CD4-positive, alpha-beta T cell (primary cell): ENCODE data around the gene RNU6-1. TPM values are rescaled to one million over a fixed set of nuclear protein-coding genes. Genes with fewer than 3 reads are reported as not detected.

Experiments
- ATAC-seq: fragments of 200-7000 bp; cut with Tn5 transposase; one replicate; pipeline ENCODE4 v1.10.0; 2022; ENCODE audit warnings: mild to moderate bottlenecking; ENCODE audit not compliant: poor library complexity
- CTCF ChIA-PET: fragments of 350-600 bp; sonication (Branson Sonifier 250); formaldehyde crosslinking; loops from one replicate; lab custom pipeline; 2021; ENCODE audit warnings: antibody characterized with exemption, inconsistent platforms; lab: Charles Lee
- POLR2A ChIA-PET: fragments of 350-600 bp; sonication (Branson Sonifier 250); formaldehyde crosslinking; loops from one replicate; lab custom pipeline; 2021; ENCODE audit warnings: antibody characterized with exemption, inconsistent platforms; lab: Charles Lee
- DNase-seq, 14 experiments: peaks; one replicate each; pipeline ENCODE4 v3.0.0-alpha.2; 2013 to 2020; ENCODE audit warnings: mixed read lengths in 2 of 14
- H3K27ac ChIP-seq, 2 donors: one replicate each; pipeline versions ENCODE4 v1.5.1 to v1.7.0; 2013; ENCODE audit warnings: low read length in 2 of 2, low read depth in 1 of 2, mild to moderate bottlenecking in 1 of 2
- H3K27me3 ChIP-seq, 2 experiments: 1 replicate in 1 of 2; 2 replicates in 1 of 2; pipeline versions ENCODE4 v1.6.1 to v1.7.0; 2013; ENCODE audit warnings: low read length in 2 of 2, control low read depth in 1 of 2, mild to moderate bottlenecking in 1 of 2, moderate library complexity in 1 of 2; ENCODE audit not compliant: insufficient read depth in 2 of 2, control insufficient read depth in 1 of 2
- H3K36me3 ChIP-seq: one replicate; pipeline ENCODE4 v1.6.1; 2013; ENCODE audit warnings: low read length, control low read depth; ENCODE audit not compliant: insufficient read depth
- H3K4me1 ChIP-seq: one replicate; pipeline ENCODE4 v1.6.1; 2013; ENCODE audit warnings: low read length, control low read depth; ENCODE audit not compliant: insufficient read depth
- H3K4me3 ChIP-seq: one replicate; pipeline ENCODE4 v1.5.1; 2013; ENCODE audit warnings: mild to moderate bottlenecking, low read length, moderate library complexity
- H3K9me3 ChIP-seq, 2 experiments: 1 replicate in 1 of 2; 2 replicates in 1 of 2; pipeline versions ENCODE4 v1.6.1 to v1.7.0; 2013; ENCODE audit warnings: low read length in 2 of 2, mild to moderate bottlenecking in 2 of 2, control low read depth in 1 of 2, moderate library complexity in 1 of 2; ENCODE audit not compliant: control insufficient read depth in 1 of 2, insufficient read depth in 1 of 2
- H3K27ac Mint-ChIP-seq: one replicate; pipeline ENCODE4 v1.8.0; 2020; ENCODE audit warnings: mixed read lengths
- H3K27me3 Mint-ChIP-seq: one replicate; pipeline ENCODE4 v1.8.0; 2021; ENCODE audit warnings: mixed read lengths
- H3K36me3 Mint-ChIP-seq: one replicate; pipeline ENCODE4 v1.8.0; 2021; ENCODE audit warnings: low read depth, mixed read lengths
- H3K4me1 Mint-ChIP-seq: one replicate; pipeline ENCODE4 v1.8.0; 2021; ENCODE audit warnings: low read depth, mixed read lengths
- H3K4me3 Mint-ChIP-seq: one replicate; pipeline ENCODE4 v1.8.0; 2020; ENCODE audit warnings: mild to moderate bottlenecking, mixed read lengths
- H3K9me3 Mint-ChIP-seq: one replicate; pipeline ENCODE4 v1.8.0; 2020; ENCODE audit warnings: mixed read lengths
- intact Hi-C, 2 experiments: fragments of 100-400 bp; cut with DNase I in 1 of 2; cut with micrococcal nuclease in 1 of 2; formaldehyde crosslinking; loops; one replicate each; pipeline versions ENCODE4 v1.15.1 to v1.9.0; 2023 to 2025; cut with DNase I, micrococcal nuclease
- total RNA-seq, 174 experiments: library from RNA in 2 of 174; stranded (reverse) in 2 of 174; gene quantifications; one replicate each; pipeline ENCODE4 v1.2.3 and lab custom pipeline; 2021 to 2026
- TF ChIP-seq, protein P1 (sequence below): fragments of 200-600 bp; IDR thresholded peaks from one replicate; pipeline ENCODE4 v1.8.0; 2022; ENCODE audit warnings: antibody characterized with exemption, mild to moderate bottlenecking

Gene RNU6-1
- total RNA-seq, 2 experiments from 2014 or later, result not detected

DNA sequence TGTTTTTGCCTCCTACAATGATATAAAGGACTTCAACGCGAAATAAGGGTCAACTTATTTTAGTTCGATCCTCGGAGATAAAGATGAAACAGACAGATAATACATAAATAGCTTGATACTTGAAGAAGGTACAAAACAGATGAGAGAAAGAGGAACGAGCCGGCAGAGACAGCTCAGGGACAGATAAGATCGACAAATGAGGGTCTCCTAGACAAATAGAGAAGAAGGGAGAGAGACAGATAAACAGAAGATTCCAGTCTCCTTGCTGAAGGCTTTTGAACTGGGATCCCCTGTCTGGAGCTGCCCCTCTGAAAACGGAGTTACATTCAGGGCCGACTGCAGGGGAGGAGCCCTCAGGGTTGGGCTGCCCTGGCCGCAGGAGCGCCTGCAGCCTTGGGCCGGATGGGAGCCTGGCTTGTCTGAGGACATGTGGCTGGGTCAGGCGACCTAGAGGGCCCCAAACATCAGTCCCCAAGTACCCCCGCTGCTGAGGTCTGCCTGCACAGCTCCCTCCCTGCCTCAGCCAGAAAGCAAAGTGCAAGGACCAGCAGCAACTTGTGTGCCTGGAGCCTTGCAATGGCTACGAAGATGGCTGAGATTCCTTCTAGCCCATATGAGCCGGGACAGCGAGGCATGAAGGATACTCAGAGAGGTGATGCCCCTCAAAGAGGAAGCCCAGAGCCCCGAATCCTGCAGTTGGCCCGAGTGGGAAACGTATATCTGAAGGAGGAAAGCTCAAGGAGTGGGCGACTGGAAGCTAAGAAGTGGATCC is 15.5 kb downstream of the RNU6-1 start:
- intact Hi-C loops, result no loop called here
- ChIA-PET POLR2A (interaction anchor here (1.2 to 1.9 kb wide), 3 partner anchors 11 to 40 kb away, joined by 4 to 9 read pairs (median 4); no protein-coding TSS in a partner anchor), CTCF (interaction anchor here (0.8 to 1.3 kb wide), 2 partner anchors 8 to 12 kb away, joined by 3 to 4 read pairs; no protein-coding TSS in a partner anchor)
- no peaks in the 10 kb centered on the region for H3K9me3 Mint-ChIP-seq
- Histone ChIP-seq H3K36me3 (no peaks in the 10 kb centered on the region), H3K27me3 (peaks cover 76 to 86% of the 10 kb centered on the region in 2 experiments), H3K9me3 (peaks cover 0 to 71% of the 10 kb centered on the region in 2 experiments), H3K27ac (no peak overlapping the region), H3K4me1 (peaks cover 84% of the 10 kb centered on the region), H3K4me3 (no peak overlapping the region)
- H3K27me3 Mint-ChIP-seq, result peaks cover 83% of the 10 kb centered on the region
- no peaks in the 10 kb centered on the region for H3K36me3 Mint-ChIP-seq
- peak in 2 of 14 experiments; percentile 6 to 25 for DNase-seq
- TF ChIP-seq, protein P1, sequence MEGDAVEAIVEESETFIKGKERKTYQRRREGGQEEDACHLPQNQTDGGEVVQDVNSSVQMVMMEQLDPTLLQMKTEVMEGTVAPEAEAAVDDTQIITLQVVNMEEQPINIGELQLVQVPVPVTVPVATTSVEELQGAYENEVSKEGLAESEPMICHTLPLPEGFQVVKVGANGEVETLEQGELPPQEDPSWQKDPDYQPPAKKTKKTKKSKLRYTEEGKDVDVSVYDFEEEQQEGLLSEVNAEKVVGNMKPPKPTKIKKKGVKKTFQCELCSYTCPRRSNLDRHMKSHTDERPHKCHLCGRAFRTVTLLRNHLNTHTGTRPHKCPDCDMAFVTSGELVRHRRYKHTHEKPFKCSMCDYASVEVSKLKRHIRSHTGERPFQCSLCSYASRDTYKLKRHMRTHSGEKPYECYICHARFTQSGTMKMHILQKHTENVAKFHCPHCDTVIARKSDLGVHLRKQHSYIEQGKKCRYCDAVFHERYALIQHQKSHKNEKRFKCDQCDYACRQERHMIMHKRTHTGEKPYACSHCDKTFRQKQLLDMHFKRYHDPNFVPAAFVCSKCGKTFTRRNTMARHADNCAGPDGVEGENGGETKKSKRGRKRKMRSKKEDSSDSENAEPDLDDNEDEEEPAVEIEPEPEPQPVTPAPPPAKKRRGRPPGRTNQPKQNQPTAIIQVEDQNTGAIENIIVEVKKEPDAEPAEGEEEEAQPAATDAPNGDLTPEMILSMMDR, result no peak
- peaks cover 68% of the 10 kb centered on the region for H3K4me1 Mint-ChIP-seq
- no peak for ATAC-seq
- peak overlapping the region; percentile 86 for H3K4me3 Mint-ChIP-seq
- no peak overlapping the region for H3K27ac Mint-ChIP-seq

DNA sequence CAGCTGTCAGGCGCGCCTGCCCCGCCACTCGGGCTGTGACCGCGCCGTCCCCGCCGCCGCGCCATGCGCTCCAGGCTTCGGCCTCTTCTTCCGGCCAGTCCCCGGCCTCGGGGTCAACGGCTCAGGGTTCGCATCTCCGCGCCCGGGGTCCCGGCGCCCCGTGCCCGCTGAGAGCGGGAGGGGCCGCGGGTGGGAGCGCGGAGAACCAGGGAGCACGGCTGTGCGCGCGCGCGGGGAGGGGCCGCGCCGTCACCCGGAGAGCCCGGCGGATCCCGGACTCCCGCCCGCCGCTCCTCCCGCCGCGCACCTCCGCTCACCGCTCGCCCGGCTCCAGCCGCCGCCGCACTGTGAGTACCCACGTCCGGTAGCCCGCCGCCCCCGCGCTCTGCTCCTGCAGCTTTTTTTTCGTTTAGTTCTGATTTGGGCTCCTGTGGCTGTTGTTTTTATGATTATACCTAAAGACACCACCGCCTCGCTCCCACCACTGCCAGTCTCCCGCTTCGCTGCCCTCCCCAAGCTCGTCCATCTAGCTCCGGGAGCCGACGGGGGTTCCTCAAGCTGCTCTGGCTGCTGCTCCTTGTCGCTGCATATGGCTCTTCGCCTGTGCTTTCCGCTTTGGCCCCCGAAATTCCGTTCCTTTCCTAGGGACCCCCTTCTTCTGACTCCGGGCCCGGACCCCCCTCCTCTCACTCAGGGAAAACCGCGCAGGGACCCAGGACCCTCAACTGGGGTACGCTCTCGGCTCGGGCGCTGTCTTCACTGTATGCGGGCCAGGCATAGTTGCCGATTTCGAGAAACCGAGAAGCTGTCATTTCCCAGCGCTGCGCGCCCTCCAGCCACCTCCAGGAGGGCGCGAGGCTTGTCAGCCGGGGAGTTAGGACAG is 16.3 kb downstream of the RNU6-1 start:
- peaks cover 76% of the 10 kb centered on the region for H3K4me1 ChIP-seq
- ChIA-PET CTCF (interaction anchor here (0.8 to 1.3 kb wide), 2 partner anchors 9 to 13 kb away, joined by 3 to 4 read pairs; no protein-coding TSS in a partner anchor), POLR2A (interaction anchor here (1.2 to 1.9 kb wide), 3 partner anchors 12 to 40 kb away, joined by 4 to 9 read pairs (median 4); no protein-coding TSS in a partner anchor)
- no peaks in the 10 kb centered on the region for H3K36me3 ChIP-seq
- peaks cover 0 to 65% of the 10 kb centered on the region in 2 experiments for H3K9me3 ChIP-seq
- ATAC-seq (no peak), DNase-seq (peak in 1 of 14 experiments; percentile 14)
- H3K27ac ChIP-seq, result no peak overlapping the region
- Mint-ChIP-seq H3K36me3 (no peaks in the 10 kb centered on the region), H3K9me3 (no peaks in the 10 kb centered on the region), H3K27ac (no peak overlapping the region), H3K27me3 (peaks cover 80% of the 10 kb centered on the region), H3K4me3 (peak overlapping the region; percentile 86), H3K4me1 (peaks cover 62% of the 10 kb centered on the region)
- intact Hi-C loops, result no loop called here
- peaks cover 74 to 84% of the 10 kb centered on the region in 2 experiments for H3K27me3 ChIP-seq
- H3K4me3 ChIP-seq, result no peak overlapping the region
- TF ChIP-seq, protein P1, result no peak

DNA sequence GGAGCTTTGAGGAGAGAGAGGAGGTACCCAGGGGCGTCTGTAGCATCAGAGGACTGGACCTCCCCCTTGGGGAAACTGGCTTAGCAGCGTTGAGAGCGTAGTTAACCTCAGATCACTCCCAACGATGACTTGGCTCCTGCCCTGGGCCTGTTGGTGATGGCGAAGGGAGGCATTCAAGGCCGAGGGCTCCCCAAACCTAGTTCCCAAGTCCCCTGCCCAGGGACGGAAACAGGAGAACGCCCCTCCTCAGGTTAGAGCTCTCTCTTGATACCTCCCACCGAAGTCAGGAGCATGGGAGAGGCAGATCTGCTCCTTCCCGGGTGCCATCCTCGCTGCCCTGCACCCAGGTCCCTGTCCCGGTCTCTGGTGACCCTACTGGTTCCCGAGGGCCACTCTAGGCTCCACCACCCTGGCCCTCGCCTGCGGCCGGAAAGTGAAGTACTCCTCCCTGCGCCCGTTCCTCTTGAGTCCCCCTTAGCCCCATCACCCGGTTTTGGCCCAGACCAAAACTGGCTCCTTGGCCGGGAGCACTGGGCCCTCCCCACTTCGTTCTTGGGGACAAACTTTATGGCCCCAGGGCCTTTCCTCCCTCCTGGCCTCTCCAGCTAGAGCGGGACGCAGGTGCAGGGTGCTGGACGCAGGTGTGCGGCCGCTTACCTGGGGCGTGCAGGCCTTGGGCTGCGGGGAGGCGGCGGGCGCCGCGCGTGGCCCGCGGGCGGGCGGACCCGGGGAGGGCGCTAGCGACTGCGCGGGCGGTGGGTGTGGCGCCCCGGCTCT is 17.1 kb downstream of the RNU6-1 start:
- H3K27ac Mint-ChIP-seq, result no peak overlapping the region
- intact Hi-C loops, result no loop called here
- no peaks in the 10 kb centered on the region for H3K36me3 Mint-ChIP-seq
- no peaks in the 10 kb centered on the region for H3K9me3 Mint-ChIP-seq
- ChIA-PET CTCF (no interaction called here), POLR2A (no interaction called here)
- Histone ChIP-seq H3K27me3 (peaks cover 77 to 83% of the 10 kb centered on the region in 2 experiments), H3K9me3 (peaks cover 0 to 59% of the 10 kb centered on the region in 2 experiments), H3K4me1 (peaks cover 68% of the 10 kb centered on the region), H3K36me3 (no peaks in the 10 kb centered on the region), H3K27ac (no peak overlapping the region), H3K4me3 (no peak overlapping the region)
- DNase-seq, result peak in 1 of 14 experiments; percentile 15
- peak overlapping the region; percentile 25 for H3K4me3 Mint-ChIP-seq
- no peak for ATAC-seq
- TF ChIP-seq, protein P1, result no peak
- H3K27me3 Mint-ChIP-seq, result peaks cover 83% of the 10 kb centered on the region
- peaks cover 56% of the 10 kb centered on the region for H3K4me1 Mint-ChIP-seq
